HepG2 (cell line): ENCODE data around the gene MRPL2. TPM values are rescaled to one million over a fixed set of nuclear protein-coding genes. Genes with fewer than 3 reads are reported as not detected.

Experiments used
- AGO2 ChIP-seq: fragments of 200-400 bp; formaldehyde crosslinking; optimal IDR thresholded peaks from 2 replicates; pipeline ENCODE3; 2017; ENCODE audit warnings: mild to moderate bottlenecking, low read depth, low read length, moderate library complexity
- ATM ChIP-seq: fragments of 450-650 bp; IDR thresholded peaks from 2 replicates; pipeline ENCODE4 v1.7.1; 2017; ENCODE audit warnings: mild to moderate bottlenecking, borderline replicate concordance
- FOSL2 ChIP-seq: sonication (generic); formaldehyde crosslinking; IDR thresholded peaks from 2 replicates; pipeline ENCODE4 v1.4.0; 2020; ENCODE audit warnings: missing genetic modification reagents
- JARID2 ChIP-seq: sonication (generic); formaldehyde crosslinking; IDR thresholded peaks from 2 replicates; pipeline ENCODE4 v1.8.1; 2023; ENCODE audit warnings: missing genetic modification reagents, inconsistent platforms; ENCODE audit not compliant: insufficient replicate concordance
- MAFG ChIP-seq: sonication (generic); formaldehyde crosslinking; IDR thresholded peaks from 2 replicates; pipeline ENCODE4 v1.5.1; 2020; ENCODE audit warnings: mild to moderate bottlenecking, missing genetic modification reagents
- MED8 ChIP-seq: sonication (generic); formaldehyde crosslinking; IDR thresholded peaks from 2 replicates; pipeline ENCODE4 v1.8.1; 2023; ENCODE audit warnings: mild to moderate bottlenecking, missing genetic modification reagents; ENCODE audit not compliant: insufficient replicate concordance
- PITX1 ChIP-seq: sonication (generic); formaldehyde crosslinking; IDR thresholded peaks from 2 replicates; pipeline ENCODE4 v1.5.1; 2020; ENCODE audit warnings: mild to moderate bottlenecking, missing genetic modification reagents
- SRY ChIP-seq: sonication (generic); formaldehyde crosslinking; IDR thresholded peaks from 2 replicates; pipeline ENCODE4 v1.8.0; 2022; ENCODE audit warnings: mild to moderate bottlenecking, missing genetic modification reagents
- TEAD3 ChIP-seq: optimal IDR thresholded peaks from 2 replicates; pipeline ENCODE3; 2016; ENCODE audit warnings: borderline replicate concordance
- UBTF ChIP-seq: sonication (generic); formaldehyde crosslinking; IDR thresholded peaks from 2 replicates; pipeline ENCODE4 v1.4.0; 2020; ENCODE audit warnings: mild to moderate bottlenecking, missing genetic modification reagents
- ZFP91 ChIP-seq: sonication (generic); formaldehyde crosslinking; IDR thresholded peaks from 2 replicates; pipeline ENCODE4 v1.9.0; 2022; ENCODE audit warnings: missing genetic modification reagents, mild to moderate bottlenecking, borderline replicate concordance
- ZKSCAN1 ChIP-seq: fragments of 150-350 bp; IDR thresholded peaks from 2 replicates; pipeline ENCODE4 v1.6.1; 2014; ENCODE audit warnings: low read length
- ZMYM2 ChIP-seq: sonication (generic); formaldehyde crosslinking; IDR thresholded peaks from 2 replicates; pipeline ENCODE4 v1.8.0; 2022; ENCODE audit warnings: mild to moderate bottlenecking, missing genetic modification reagents
- ZNF557 ChIP-seq: sonication (generic); formaldehyde crosslinking; IDR thresholded peaks from 2 replicates; pipeline ENCODE4 v1.4.0; 2020; ENCODE audit warnings: missing genetic modification reagents
- ZNF563 ChIP-seq: sonication (generic); formaldehyde crosslinking; IDR thresholded peaks from 2 replicates; pipeline ENCODE4 v1.8.0; 2022; ENCODE audit warnings: mild to moderate bottlenecking, moderate library complexity, missing genetic modification reagents
- polyA plus RNA-seq, 8 experiments: library from polyadenylated mRNA; depleted of rRNA in 3 of 8; stranded (reverse) in 7 of 8; unstranded in 1 of 8; fragments of >200 nt; fragmentation: Illumina TruSeq in 4 of 8; extraction: Trizol in 4 of 8; gene quantifications; 2 replicates each; pipeline versions ENCODE4 v1.2.1 to v1.2.3, GENCODE V29; 2011 to 2016; ENCODE audit warnings: low read depth in 4 of 8, missing spikeins in 1 of 8, mixed read lengths in 1 of 8; ENCODE audit not compliant: insufficient read depth in 1 of 8
- total RNA-seq, 5 experiments: library from RNA; depleted of rRNA; stranded (reverse); fragments of >200 nt; fragmentation: Illumina TruSeq; extraction: Trizol; gene quantifications; 2 replicates each; pipeline ENCODE4 v1.2.3, GENCODE V29; 2016; ENCODE audit warnings: low read depth in 1 of 5
- TF ChIP-seq, protein P1 (sequence below): IDR thresholded peaks from 2 replicates; pipeline ENCODE4 v1.6.1; 2012; ENCODE audit warnings: low read depth, low read length, improper control_type of control experiment
- TF ChIP-seq, protein P2 (sequence below), 2 experiments: sonication (generic) in 1 of 2; formaldehyde crosslinking in 1 of 2; IDR thresholded peaks; 2 replicates each; pipeline versions ENCODE4 v1.4.0 to v1.6.1; 2018 to 2020; ENCODE audit warnings: missing genetic modification reagents in 2 of 2, borderline replicate concordance in 1 of 2, low read depth in 1 of 2, mild to moderate bottlenecking in 1 of 2, missing biosample characterization in 1 of 2
- TF ChIP-seq, protein P3 (sequence below): IDR thresholded peaks from 2 replicates; pipeline ENCODE4 v1.6.1; 2016; ENCODE audit warnings: mild to moderate bottlenecking
- TF ChIP-seq, protein P4 (sequence below): sonication (generic); formaldehyde crosslinking; IDR thresholded peaks from 2 replicates; pipeline ENCODE4 v1.5.0; 2020; ENCODE audit warnings: missing genetic modification reagents

The MRPL2 gene
- total and polyA plus RNA-seq, 2 of the 13 experiments (the other 11 are each of a cell fraction or from before 2014, with no cell fraction given) = 56.8 to 65.6 TPM

DNA sequence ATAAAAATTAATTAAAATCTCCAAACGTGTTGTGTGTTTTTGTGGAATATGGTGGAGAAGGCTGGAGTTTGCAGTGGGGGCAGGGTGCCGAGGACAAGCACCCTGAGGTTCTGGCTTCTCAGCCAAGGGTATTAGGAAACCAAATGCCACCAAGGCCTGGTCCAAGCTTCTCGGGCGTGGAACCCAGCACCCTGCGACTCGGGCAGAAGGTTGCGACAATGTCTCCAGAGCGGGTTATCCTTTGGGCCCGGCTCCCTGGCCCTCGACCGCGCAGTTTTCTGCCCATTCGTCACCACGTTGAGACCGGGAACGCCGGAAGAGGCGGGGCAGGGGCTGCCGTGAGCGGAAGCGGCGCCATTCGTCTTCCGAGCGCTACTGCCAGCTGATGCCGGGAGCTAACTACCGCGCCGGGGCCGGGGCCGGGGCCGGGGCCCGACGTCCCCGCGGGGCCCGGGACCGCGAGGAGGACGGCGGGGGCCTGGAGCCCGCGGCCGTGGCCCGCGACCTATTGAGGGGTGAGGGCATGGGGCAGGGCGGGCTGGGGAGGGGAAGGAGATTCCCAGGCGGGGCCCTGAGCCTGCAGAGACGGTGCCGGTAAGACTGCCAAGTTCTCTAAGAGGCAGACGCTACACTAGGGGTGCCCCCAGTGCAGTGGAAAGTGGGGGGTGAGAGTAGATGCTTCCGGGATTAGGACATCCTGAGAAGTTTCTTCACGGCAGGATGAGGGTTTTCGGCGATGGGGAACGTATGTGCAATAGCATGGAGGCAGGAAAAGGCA is 37.8 kb downstream of the MRPL2 start, which contains the start of gene RRP36 (continued):
- TF ChIP-seq FOSL2 (CRISPR knock-in tag) (no peak), ZMYM2 (CRISPR knock-in tag) (no peak; the same call in 1 of the 2 replicates), AGO2 (peak; percentile 95), ZFP91 (CRISPR knock-in tag) (no peak; the same call in 1 of the 2 replicates), SRY (CRISPR knock-in tag) (peak; percentile 68), ATM (no peak), UBTF (CRISPR knock-in tag) (peak; percentile 56), ZKSCAN1 (no peak), JARID2 (CRISPR knock-in tag) (no peak), MAFG (CRISPR knock-in tag) (no peak), ZNF557 (CRISPR knock-in tag) (peak; percentile 77; the same call in 1 of the 2 replicates), ZNF563 (CRISPR knock-in tag) (no peak), PITX1 (CRISPR knock-in tag) (no peak), TEAD3 (peak; percentile 62), MED8 (peak; percentile 67)
- TF ChIP-seq, protein P1, sequence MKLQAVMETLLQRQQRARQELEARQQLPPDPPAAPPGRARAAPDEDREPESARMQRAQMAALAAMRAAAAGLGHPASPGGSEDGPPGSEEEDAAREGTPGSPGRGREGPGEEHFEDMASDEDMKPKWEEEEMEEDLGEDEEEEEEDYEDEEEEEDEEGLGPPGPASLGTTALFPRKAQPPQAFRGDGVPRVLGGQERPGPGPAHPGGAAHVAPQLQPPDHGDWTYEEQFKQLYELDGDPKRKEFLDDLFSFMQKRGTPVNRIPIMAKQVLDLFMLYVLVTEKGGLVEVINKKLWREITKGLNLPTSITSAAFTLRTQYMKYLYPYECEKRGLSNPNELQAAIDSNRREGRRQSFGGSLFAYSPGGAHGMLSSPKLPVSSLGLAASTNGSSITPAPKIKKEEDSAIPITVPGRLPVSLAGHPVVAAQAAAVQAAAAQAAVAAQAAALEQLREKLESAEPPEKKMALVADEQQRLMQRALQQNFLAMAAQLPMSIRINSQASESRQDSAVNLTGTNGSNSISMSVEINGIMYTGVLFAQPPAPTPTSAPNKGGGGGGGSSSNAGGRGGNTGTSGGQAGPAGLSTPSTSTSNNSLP = no peak
- TF ChIP-seq, protein P2, sequence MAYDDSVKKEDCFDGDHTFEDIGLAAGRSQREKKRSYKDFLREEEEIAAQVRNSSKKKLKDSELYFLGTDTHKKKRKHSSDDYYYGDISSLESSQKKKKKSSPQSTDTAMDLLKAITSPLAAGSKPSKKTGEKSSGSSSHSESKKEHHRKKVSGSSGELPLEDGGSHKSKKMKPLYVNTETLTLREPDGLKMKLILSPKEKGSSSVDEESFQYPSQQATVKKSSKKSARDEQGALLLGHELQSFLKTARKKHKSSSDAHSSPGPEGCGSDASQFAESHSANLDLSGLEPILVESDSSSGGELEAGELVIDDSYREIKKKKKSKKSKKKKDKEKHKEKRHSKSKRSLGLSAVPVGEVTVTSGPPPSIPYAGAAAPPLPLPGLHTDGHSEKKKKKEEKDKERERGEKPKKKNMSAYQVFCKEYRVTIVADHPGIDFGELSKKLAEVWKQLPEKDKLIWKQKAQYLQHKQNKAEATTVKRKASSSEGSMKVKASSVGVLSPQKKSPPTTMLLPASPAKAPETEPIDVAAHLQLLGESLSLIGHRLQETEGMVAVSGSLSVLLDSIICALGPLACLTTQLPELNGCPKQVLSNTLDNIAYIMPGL (CRISPR knock-in tag; IDR thresholded peaks at IDR 0.05; ENCODE audit: borderline replicate concordance in 1 of 2, low read depth in 1 of 2) = peak in 1 of 2 experiments; percentile 67; a peak in 2 of 4 replicates
- TF ChIP-seq, protein P3, sequence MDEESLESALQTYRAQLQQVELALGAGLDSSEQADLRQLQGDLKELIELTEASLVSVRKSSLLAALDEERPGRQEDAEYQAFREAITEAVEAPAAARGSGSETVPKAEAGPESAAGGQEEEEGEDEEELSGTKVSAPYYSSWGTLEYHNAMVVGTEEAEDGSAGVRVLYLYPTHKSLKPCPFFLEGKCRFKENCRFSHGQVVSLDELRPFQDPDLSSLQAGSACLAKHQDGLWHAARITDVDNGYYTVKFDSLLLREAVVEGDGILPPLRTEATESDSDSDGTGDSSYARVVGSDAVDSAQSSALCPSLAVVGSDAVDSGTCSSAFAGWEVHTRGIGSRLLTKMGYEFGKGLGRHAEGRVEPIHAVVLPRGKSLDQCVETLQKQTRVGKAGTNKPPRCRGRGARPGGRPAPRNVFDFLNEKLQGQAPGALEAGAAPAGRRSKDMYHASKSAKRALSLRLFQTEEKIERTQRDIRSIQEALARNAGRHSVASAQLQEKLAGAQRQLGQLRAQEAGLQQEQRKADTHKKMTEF (CRISPR knock-in tag) = peak; percentile 80
- TF ChIP-seq, protein P4, sequence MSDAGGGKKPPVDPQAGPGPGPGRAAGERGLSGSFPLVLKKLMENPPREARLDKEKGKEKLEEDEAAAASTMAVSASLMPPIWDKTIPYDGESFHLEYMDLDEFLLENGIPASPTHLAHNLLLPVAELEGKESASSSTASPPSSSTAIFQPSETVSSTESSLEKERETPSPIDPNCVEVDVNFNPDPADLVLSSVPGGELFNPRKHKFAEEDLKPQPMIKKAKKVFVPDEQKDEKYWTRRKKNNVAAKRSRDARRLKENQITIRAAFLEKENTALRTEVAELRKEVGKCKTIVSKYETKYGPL = peak; percentile 80
